Retinal pigment epithelial cell (primary cell): ENCODE measurements around the gene RTL10.
A peak's percentile ranks its signal among the peaks of the same experiment; 100 is the strongest.

Source experiments
- DNase-seq: peaks from one replicate; pipeline ENCODE4 v3.0.0-alpha.2; 2010; ENCODE audit warnings: low read depth
- H3K4me3 ChIP-seq: 2 replicates; pipeline ENCODE4 v1.5.1; 2011; ENCODE audit warnings: mild to moderate bottlenecking, low read length, control low read depth, moderate library complexity
- TF ChIP-seq, protein P1 (sequence below): conservative IDR thresholded peaks from 2 replicates; pipeline ENCODE4 v1.5.1; 2011; ENCODE audit warnings: low read depth, low read length, control low read depth, inconsistent platforms

Gene RTL10

DNA sequence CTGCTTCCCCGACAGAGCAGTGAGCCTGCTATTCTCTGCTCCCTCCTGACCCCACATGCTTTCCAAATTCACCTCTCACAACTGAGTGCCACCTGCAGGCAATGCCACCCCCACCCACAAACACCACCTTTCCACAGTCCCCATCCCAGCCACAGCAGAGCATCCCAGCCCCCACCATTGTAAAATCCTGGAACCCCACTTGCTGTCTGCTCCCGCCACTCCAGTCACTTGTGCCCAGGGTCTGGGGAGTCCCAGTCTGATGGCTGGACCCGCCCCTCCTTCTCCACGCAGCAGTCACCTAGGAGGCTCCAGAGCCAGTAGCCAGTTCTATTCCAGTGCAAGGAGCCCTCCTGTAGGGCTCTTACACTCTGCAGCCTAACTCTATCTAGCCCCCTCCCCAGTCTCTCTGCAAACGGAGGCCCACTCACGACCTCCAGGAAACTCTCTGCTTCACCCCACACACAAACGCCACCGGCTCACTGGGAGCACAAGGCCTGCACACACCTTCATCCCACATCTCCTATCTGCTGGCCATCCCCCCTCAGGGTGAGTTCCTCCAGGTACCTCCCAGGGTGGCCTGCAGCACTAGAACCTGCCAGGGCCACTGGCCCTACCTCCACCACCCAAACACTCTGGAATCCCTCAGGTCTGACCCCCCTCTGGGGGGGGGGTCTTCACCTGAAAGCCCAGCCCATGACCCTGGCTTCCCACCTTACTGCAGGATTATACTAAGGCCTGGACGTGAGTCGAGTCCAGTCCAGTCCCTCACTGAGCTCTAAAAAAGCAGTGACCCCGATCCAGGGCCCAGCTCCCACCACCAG, 1.4 kb downstream of the RTL10 start:
- TF ChIP-seq, protein P1, sequence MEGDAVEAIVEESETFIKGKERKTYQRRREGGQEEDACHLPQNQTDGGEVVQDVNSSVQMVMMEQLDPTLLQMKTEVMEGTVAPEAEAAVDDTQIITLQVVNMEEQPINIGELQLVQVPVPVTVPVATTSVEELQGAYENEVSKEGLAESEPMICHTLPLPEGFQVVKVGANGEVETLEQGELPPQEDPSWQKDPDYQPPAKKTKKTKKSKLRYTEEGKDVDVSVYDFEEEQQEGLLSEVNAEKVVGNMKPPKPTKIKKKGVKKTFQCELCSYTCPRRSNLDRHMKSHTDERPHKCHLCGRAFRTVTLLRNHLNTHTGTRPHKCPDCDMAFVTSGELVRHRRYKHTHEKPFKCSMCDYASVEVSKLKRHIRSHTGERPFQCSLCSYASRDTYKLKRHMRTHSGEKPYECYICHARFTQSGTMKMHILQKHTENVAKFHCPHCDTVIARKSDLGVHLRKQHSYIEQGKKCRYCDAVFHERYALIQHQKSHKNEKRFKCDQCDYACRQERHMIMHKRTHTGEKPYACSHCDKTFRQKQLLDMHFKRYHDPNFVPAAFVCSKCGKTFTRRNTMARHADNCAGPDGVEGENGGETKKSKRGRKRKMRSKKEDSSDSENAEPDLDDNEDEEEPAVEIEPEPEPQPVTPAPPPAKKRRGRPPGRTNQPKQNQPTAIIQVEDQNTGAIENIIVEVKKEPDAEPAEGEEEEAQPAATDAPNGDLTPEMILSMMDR, result no peak
- H3K4me3 ChIP-seq, result peak overlapping the region; percentile 85
- DNase-seq, result no peak

GRCh38 chr22:19852177-19852781, 2.4 kb downstream of the RTL10 start:
- TF ChIP-seq, protein P1, result no peak
- no peak for DNase-seq
- no peak overlapping the region for H3K4me3 ChIP-seq

DNA sequence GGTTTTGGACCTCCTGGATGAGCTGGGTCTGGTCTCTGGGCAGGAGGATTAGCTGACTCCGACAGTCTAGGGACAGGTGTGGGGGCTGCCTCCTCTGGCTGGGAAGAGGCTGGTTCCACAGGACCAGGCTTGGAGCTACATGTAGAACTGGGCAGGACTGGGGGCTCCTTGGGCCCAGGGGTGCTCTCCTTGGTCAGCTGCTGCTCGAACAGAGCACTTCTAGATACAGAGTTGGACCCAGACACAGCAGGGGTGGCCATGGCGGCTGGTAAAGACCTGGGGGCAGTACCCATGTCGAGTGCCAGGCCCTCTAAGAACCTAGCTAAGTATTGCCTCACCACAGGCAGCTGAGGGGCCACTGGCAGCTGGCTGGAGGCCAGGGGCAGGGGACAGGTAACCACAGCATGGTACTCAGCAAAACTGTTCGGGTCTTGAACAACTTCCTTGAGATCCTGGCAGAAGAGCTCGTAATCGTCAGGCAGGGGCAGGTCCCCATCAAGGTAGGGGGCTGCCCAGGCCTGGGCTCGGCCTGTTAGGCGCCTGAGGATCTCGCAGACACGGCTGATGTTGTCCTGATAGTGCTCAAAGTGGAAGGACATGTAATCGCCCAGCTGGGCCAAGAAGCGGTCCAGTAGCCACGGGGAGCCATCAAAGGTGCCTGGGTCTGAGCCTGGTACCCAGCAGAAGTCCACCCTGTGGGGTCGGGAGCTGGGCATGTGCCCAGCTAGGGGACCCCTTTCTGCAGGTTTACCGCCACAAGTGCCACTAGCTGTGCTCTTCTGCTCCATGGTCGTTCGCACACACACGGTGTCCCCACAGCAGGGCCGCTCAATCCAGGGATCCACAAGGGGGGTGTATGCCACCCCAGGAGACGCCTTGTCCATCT, 3.1 kb downstream of the RTL10 start:
- no peak for DNase-seq
- TF ChIP-seq, protein P1, result no peak
- H3K4me3 ChIP-seq, result no peak overlapping the region

- H3K4me3 ChIP-seq, result no peak overlapping the region
Observed at GRCh38 chr22:19850763-19851109, 3.9 kb downstream of the RTL10 start.

DNA sequence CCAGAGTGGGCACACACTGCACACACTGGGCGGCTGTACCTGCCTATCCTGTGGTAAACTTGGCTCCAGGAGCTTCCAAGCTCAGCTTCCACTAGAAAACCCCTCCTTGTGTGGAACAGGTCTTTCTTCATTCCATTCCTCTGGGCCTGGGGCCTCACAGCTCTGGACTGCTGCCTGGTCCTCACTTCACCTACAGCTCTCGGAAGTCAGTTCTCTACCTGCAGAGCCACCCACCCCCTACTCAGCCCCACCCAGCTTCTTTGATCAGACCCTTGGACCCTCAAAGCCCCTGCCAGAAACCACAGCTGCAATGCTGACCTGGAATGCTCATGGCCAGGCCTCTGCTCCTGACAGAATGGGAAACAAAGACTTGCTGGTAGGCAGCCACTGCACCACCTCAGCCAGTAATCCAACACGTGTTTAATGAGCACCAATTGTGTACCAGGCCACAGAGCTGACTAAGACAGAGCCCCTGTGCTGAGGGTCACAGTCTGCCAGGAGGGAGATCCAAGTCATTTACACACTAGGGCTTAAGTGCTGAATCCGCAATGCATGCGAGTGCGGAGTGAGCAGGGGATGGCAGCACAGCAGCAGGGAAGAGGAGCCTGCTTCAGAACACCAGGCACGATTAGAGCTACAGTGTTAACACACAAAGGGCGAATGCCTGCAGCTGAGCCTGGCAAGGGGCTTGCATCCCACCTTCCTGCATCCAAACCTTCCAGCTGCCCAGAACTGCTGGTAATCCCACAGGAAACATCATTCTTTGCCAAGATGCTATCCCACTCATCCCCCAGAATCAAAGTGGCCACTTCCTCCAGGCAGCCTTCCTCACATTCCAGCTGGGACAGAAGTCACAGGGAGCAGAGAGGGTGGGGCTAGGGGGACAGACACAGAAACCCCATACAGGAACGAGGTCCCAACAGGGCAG, 4.6 kb downstream of the RTL10 start:
- no peak overlapping the region for H3K4me3 ChIP-seq
- TF ChIP-seq, protein P1, result no peak
- no peak for DNase-seq

More at GRCh38 chr22:19850763-19851109, 3.9 kb downstream of the RTL10 start:
- DNase-seq, result no peak
- TF ChIP-seq, protein P1, result no peak
